ENCODE data around the gene IFNAR2. TPM values are rescaled to one million over a fixed set of nuclear protein-coding genes. Genes with fewer than 3 reads are reported as not detected.

IFNAR2 gene
- total and polyA plus RNA-seq, 4 donors = 16.8 to 45.1 (median 28.1) TPM

DNA sequence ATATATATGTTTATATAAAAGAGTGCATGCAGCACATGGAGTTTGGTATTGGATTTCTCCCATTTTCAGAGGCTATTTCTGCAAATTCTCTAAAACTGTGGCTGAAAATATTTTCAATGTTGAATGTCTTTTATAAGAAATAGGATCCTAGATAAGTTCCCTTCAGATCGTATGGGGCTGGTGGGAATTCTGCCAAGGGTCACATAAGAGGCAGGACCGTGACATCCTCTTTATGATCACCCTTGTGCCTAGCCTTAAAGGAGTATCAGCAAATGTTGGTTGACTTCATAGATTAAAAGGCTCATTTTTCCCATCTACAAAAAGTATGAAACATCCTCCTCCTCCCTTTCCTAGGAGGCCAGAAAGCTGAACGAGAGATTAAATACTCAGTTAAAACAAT is 1.3 kb upstream of the IFNAR2 start:
- H3K9me3 ChIP-seq (ENCODE audit: control insufficient read depth, low read length) = no peaks in the 10 kb centered on the region
- no peak overlapping the region for H3K4me3 ChIP-seq (ENCODE audit: low read length in 2 of 2)
- DNase-seq (peak in 1 of 2 donors; percentile 55), ATAC-seq (ENCODE audit: low FRiP score) (no peak)
- no peak overlapping the region for H3K27ac ChIP-seq (ENCODE audit: low read depth in 1 of 2, low read length in 2 of 2)
- no peaks in the 10 kb centered on the region for H3K36me3 ChIP-seq (ENCODE audit: control insufficient read depth in 1 of 2, insufficient read depth in 2 of 2, low read length in 1 of 2)
- 46 to 50% methylated on average over 3 of the region's 3 CpGs for WGBS, 2 donors
- H3K27me3 ChIP-seq (ENCODE audit: control insufficient read depth in 1 of 2, insufficient read depth in 2 of 2, low read length in 1 of 2) = no peaks in the 10 kb centered on the region
- intact Hi-C loops (cut with DNase I) = no loop called here
- peaks cover 0 to 3% of the 10 kb centered on the region in 2 donors for H3K4me1 ChIP-seq (ENCODE audit: control insufficient read depth in 1 of 2, insufficient read depth in 2 of 2, low read length in 2 of 2)

DNA sequence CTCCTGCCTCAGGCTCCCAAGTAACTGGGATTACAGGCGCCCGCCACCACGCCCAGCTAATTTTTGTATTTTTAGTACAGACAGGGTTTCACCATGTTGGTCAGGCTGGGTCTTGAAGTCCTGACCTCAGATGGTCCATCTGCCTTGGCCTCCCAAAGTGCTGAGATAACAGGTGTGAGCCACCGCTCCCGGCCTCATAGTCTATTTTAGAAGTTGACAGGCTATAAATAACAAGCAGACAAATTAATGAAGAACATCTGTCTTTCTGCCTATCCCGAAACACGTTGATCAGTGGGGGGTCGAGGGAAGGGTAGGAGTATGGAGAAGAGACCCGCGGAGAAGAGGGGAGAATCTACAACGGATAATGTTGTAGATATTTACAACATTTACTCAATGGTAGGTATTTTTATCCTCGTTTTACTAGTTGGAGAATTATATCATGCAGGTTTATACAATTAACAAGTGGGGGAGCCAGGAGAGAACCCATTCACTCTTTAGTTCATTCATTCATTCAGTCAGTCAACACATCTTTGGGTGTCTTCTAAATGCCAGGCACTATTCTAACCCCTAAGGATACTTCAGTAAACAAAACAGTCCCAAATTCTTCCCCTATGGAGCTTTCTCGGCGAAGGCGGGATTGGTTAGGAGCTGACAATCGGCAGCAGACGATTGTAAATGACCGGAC is 497 bp upstream of the IFNAR2 start:
- DNase-seq = no peak
- Histone ChIP-seq H3K4me3 (ENCODE audit: low read length in 2 of 2) (peak overlapping the region; percentile 98), H3K36me3 (ENCODE audit: control insufficient read depth in 1 of 2, insufficient read depth in 2 of 2, low read length in 1 of 2) (no peaks in the 10 kb centered on the region), H3K27ac (ENCODE audit: low read depth in 1 of 2, low read length in 2 of 2) (peak overlapping the region in 1 of 2 donors; percentile 46), H3K9me3 (ENCODE audit: control insufficient read depth, low read length) (no peaks in the 10 kb centered on the region), H3K27me3 (ENCODE audit: control insufficient read depth in 1 of 2, insufficient read depth in 2 of 2, low read length in 1 of 2) (no peaks in the 10 kb centered on the region), H3K4me1 (ENCODE audit: control insufficient read depth in 1 of 2, insufficient read depth in 2 of 2, low read length in 2 of 2) (peaks cover 0 to 3% of the 10 kb centered on the region in 2 donors)
- ATAC-seq (ENCODE audit: low FRiP score) = no peak
- intact Hi-C loops (cut with DNase I) = no loop called here
- WGBS, 2 donors = 35 to 36% methylated on average over 18 of the region's 18 CpGs

DNA sequence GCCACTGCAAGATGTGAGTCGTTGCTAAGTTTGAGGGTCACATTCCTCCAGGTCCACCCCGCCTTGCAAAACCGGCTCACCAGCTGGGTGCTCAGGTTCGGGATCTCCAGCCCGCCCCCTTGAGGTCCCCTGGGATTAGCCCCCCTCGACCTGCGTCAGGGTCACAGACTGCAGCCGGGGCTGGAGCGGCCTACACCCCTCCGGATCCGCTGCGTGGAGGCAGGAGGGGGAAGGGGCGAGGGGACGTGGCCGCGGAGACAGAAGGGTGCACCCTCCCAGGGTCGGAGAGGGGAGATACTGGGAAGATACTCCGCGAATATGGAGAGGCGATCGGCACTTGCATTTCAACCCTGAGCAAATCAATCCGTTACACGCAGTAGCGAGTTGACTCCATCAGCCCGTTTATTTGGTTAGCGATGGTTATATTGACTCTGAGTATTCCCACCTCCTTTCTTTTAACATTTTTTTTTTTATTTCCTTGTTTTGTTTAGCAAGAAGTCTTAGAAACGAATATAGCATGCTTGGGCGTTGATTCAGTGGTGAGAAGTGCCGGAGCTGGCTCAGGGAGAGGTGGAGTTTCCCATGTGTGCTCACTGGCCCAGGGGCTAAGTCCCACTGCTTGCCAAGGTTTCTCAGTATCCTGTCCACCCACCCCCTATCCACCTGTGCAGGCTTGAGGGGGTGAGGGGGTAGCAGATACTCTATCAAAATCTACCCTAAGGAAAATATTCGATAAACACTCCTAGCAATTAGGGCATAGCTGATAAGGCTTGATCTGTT is 997 bp downstream of the IFNAR2 start:
- H3K27ac ChIP-seq (ENCODE audit: low read depth in 1 of 2, low read length in 2 of 2) = peak overlapping the region in 1 of 2 donors; percentile 95
- no peaks in the 10 kb centered on the region for H3K27me3 ChIP-seq (ENCODE audit: control insufficient read depth in 1 of 2, insufficient read depth in 2 of 2, low read length in 1 of 2)
- H3K36me3 ChIP-seq (ENCODE audit: control insufficient read depth in 1 of 2, insufficient read depth in 2 of 2, low read length in 1 of 2) = no peaks in the 10 kb centered on the region
- DNase-seq (peak; percentile 71 to 85), ATAC-seq (ENCODE audit: low FRiP score) (peak; percentile 73)
- peak overlapping the region; percentile 98 for H3K4me3 ChIP-seq (ENCODE audit: low read length in 2 of 2)
- intact Hi-C loops (cut with DNase I) = no loop called here
- H3K9me3 ChIP-seq (ENCODE audit: control insufficient read depth, low read length) = no peaks in the 10 kb centered on the region
- H3K4me1 ChIP-seq (ENCODE audit: control insufficient read depth in 1 of 2, insufficient read depth in 2 of 2, low read length in 2 of 2) = peaks cover 0 to 3% of the 10 kb centered on the region in 2 donors
- WGBS, 2 donors = 2 to 3% methylated on average over 30 of the region's 30 CpGs

DNA sequence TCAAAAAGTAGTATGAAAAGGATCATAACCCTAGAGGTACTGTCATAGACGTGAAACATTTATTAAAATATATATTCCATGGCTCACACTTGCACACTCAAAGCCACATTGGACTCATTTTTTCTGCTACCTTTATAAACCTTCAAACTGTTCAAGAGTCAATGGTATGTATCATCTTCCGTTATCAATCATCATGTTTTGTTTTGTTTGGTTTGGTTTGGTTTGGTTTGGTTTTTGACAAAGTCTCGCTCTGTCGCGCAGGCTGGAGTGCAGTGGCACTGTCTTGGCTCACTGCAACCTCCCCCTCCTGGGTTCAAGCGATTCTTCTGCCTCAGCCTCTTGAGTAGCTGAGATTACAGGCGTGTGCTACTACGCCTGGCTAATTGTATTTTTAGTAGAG is 1.8 kb downstream of the IFNAR2 start:
- H3K9me3 ChIP-seq (ENCODE audit: control insufficient read depth, low read length) = no peaks in the 10 kb centered on the region
- no peaks in the 10 kb centered on the region for H3K36me3 ChIP-seq (ENCODE audit: control insufficient read depth in 1 of 2, insufficient read depth in 2 of 2, low read length in 1 of 2)
- H3K27me3 ChIP-seq (ENCODE audit: control insufficient read depth in 1 of 2, insufficient read depth in 2 of 2, low read length in 1 of 2) = no peaks in the 10 kb centered on the region
- intact Hi-C loops (cut with DNase I) = no loop called here
- no peak overlapping the region for H3K4me3 ChIP-seq (ENCODE audit: low read length in 2 of 2)
- DNase-seq = no peak
- peaks cover 0 to 3% of the 10 kb centered on the region in 2 donors for H3K4me1 ChIP-seq (ENCODE audit: control insufficient read depth in 1 of 2, insufficient read depth in 2 of 2, low read length in 2 of 2)
- WGBS, 2 donors = 85 to 88% methylated on average over 8 of the region's 8 CpGs
- no peak overlapping the region for H3K27ac ChIP-seq (ENCODE audit: low read depth in 1 of 2, low read length in 2 of 2)
- no peak for ATAC-seq (ENCODE audit: low FRiP score)

- ATAC-seq (ENCODE audit: low FRiP score) (no peak), DNase-seq (no peak)
- WGBS, 2 donors = 37% methylated on average over 5 of the region's 5 CpGs
- no peak overlapping the region for H3K27ac ChIP-seq (ENCODE audit: low read depth in 1 of 2, low read length in 2 of 2)
- no peaks in the 10 kb centered on the region for H3K36me3 ChIP-seq (ENCODE audit: control insufficient read depth in 1 of 2, insufficient read depth in 2 of 2, low read length in 1 of 2)
- H3K4me3 ChIP-seq (ENCODE audit: low read length in 2 of 2) = no peak overlapping the region
- H3K4me1 ChIP-seq (ENCODE audit: control insufficient read depth in 1 of 2, insufficient read depth in 2 of 2, low read length in 2 of 2) = peaks cover 1 to 3% of the 10 kb centered on the region in 2 donors
- H3K27me3 ChIP-seq (ENCODE audit: control insufficient read depth in 1 of 2, insufficient read depth in 2 of 2, low read length in 1 of 2) = no peaks in the 10 kb centered on the region
- no peaks in the 10 kb centered on the region for H3K9me3 ChIP-seq (ENCODE audit: control insufficient read depth, low read length)
- intact Hi-C loops (cut with DNase I) = no loop called here
Measured at GRCh38 chr21:33232291-33233034, 2.7 kb downstream of the IFNAR2 start.

- H3K4me3 ChIP-seq (ENCODE audit: low read length in 2 of 2) = no peak overlapping the region
- 93 to 94% methylated on average over 3 of the region's 3 CpGs for WGBS, 2 donors
- peaks cover 1% of the 10 kb centered on the region for H3K9me3 ChIP-seq (ENCODE audit: control insufficient read depth, low read length)
- H3K4me1 ChIP-seq (ENCODE audit: control insufficient read depth in 1 of 2, insufficient read depth in 2 of 2, low read length in 2 of 2) = peaks cover 1 to 3% of the 10 kb centered on the region in 2 donors
- peaks cover 0 to 2% of the 10 kb centered on the region in 2 donors for H3K36me3 ChIP-seq (ENCODE audit: control insufficient read depth in 1 of 2, insufficient read depth in 2 of 2, low read length in 1 of 2)
- no peak for DNase-seq
- no peaks in the 10 kb centered on the region for H3K27me3 ChIP-seq (ENCODE audit: control insufficient read depth in 1 of 2, insufficient read depth in 2 of 2, low read length in 1 of 2)
- H3K27ac ChIP-seq (ENCODE audit: low read depth in 1 of 2, low read length in 2 of 2) = no peak overlapping the region
- no peak for ATAC-seq (ENCODE audit: low FRiP score)
- intact Hi-C loops (cut with DNase I) = no loop called here
Measured at GRCh38 chr21:33234635-33235520, 5.1 kb downstream of the IFNAR2 start.

GRCh38 chr21:33236013-33236686 is 6.4 kb downstream of the IFNAR2 start:
- no peak overlapping the region for H3K27ac ChIP-seq (ENCODE audit: low read depth in 1 of 2, low read length in 2 of 2)
- WGBS, 2 donors = 95 to 97% methylated on average over 6 of the region's 6 CpGs
- H3K4me3 ChIP-seq (ENCODE audit: low read length in 2 of 2) = no peak overlapping the region
- ATAC-seq (ENCODE audit: low FRiP score) (no peak), DNase-seq (no peak)
- peaks cover 1% of the 10 kb centered on the region for H3K9me3 ChIP-seq (ENCODE audit: control insufficient read depth, low read length)
- H3K4me1 ChIP-seq (ENCODE audit: control insufficient read depth in 1 of 2, insufficient read depth in 2 of 2, low read length in 2 of 2) = peaks cover 1 to 3% of the 10 kb centered on the region in 2 donors
- H3K36me3 ChIP-seq (ENCODE audit: control insufficient read depth in 1 of 2, insufficient read depth in 2 of 2, low read length in 1 of 2) = peaks cover 0 to 2% of the 10 kb centered on the region in 2 donors
- intact Hi-C loops (cut with DNase I) = no loop called here
- no peaks in the 10 kb centered on the region for H3K27me3 ChIP-seq (ENCODE audit: control insufficient read depth in 1 of 2, insufficient read depth in 2 of 2, low read length in 1 of 2)
